Endothelial cell of umbilical vein (primary cell): ENCODE data around the gene RDH14. TPM values are rescaled to one million over a fixed set of nuclear protein-coding genes. Genes with fewer than 3 reads are reported as not detected.

ENCODE experiments used
- BruUV-seq: library from RNA; stranded (reverse); fragments of 400-500 nt; replicated peaks from 2 replicates; lab custom pipeline; 2021; lab: Mats Ljungman, UMichigan
- CTCF ChIA-PET: fragments of 300-600, 350-600 bp; sonication (Branson Sonifier 250); formaldehyde crosslinking; loops from one replicate; lab custom pipeline; 2021; ENCODE audit warnings: antibody characterized with exemption, inconsistent platforms; lab: Charles Lee
- POLR2A ChIA-PET: fragments of 300-600, 350-600 bp; sonication (Branson Sonifier 250); formaldehyde crosslinking; loops from one replicate; lab custom pipeline; 2021; ENCODE audit warnings: antibody characterized with exemption, inconsistent platforms; lab: Charles Lee
- DNase-seq: peaks from one replicate; pipeline ENCODE4 v3.0.0-alpha.2; 2011; ENCODE audit warnings: low read depth, low spot score
- FAIRE-seq: peaks from 2 replicates; lab custom pipeline; 2011; peaks lifted over from hg19 to GRCh38; lab: Jason Lieb, UNC
- H2AFZ ChIP-seq: 2 replicates; pipeline ENCODE4 v1.6.0; 2012; ENCODE audit warnings: low read depth, low read length, control low read depth, inconsistent platforms
- H3K27ac ChIP-seq: 2 replicates; pipeline ENCODE4 v1.5.1; 2011; ENCODE audit warnings: low read depth, mild to moderate bottlenecking, control low read depth, low read length, moderate library complexity; ENCODE audit not compliant: insufficient read depth
- H3K27me3 ChIP-seq, 2 experiments: 2 replicates each; pipeline versions ENCODE4 v1.6.0 to v1.6.1; 2011; ENCODE audit warnings: low read length in 2 of 2, mixed read lengths in 1 of 2; ENCODE audit not compliant: control insufficient read depth in 2 of 2, insufficient read depth in 2 of 2
- H3K36me3 ChIP-seq, 2 experiments: 2 replicates in 1 of 2; 3 replicates in 1 of 2; pipeline ENCODE4 v1.5.1; 2011; ENCODE audit warnings: low read length in 2 of 2, mild to moderate bottlenecking in 1 of 2, moderate library complexity in 1 of 2; ENCODE audit not compliant: control insufficient read depth in 2 of 2, insufficient read depth in 2 of 2; ENCODE audit errors: extremely low read depth in 1 of 2
- H3K4me1 ChIP-seq: 3 replicates; pipeline ENCODE4 v1.5.1; 2011; ENCODE audit warnings: mild to moderate bottlenecking, low read length; ENCODE audit not compliant: control insufficient read depth, insufficient read depth; ENCODE audit errors: extremely low read depth
- H3K4me2 ChIP-seq: 2 replicates; pipeline ENCODE4 v1.6.1; 2011; ENCODE audit warnings: low read length, control low read depth, mixed read lengths; ENCODE audit not compliant: insufficient read depth
- H3K4me3 ChIP-seq, 3 experiments: fragments of 200-600 bp in 1 of 3; sonication (generic), shearing (Covaris generic) in 1 of 3; replicated peaks in 1 of 3; 2 replicates each; pipeline ENCODE4 v1.5.1; 2011 to 2016; ENCODE audit warnings: control low read depth in 3 of 3, low read length in 3 of 3, mild to moderate bottlenecking in 2 of 3, inconsistent platforms in 1 of 3, low read depth in 1 of 3, moderate library complexity in 1 of 3; ENCODE audit not compliant: insufficient read depth in 1 of 3
- H3K79me2 ChIP-seq: 2 replicates; pipeline ENCODE4 v1.6.0; 2012; ENCODE audit warnings: low read length, inconsistent platforms; ENCODE audit not compliant: control insufficient read depth, insufficient read depth
- H3K9ac ChIP-seq: replicated peaks from 2 replicates; pipeline ENCODE3; 2011; ENCODE audit warnings: low read length, control low read depth; ENCODE audit not compliant: insufficient read depth; ENCODE audit errors: extremely low read depth
- H3K9me1 ChIP-seq: replicated peaks from 3 replicates; pipeline ENCODE4 v1.6.0; 2011; ENCODE audit warnings: mild to moderate bottlenecking, low read length; ENCODE audit not compliant: control insufficient read depth, insufficient read depth; ENCODE audit errors: extremely low read depth
- H3K9me3 ChIP-seq: replicated peaks from 2 replicates; pipeline ENCODE4 v1.5.1; 2012; ENCODE audit warnings: low read length, inconsistent platforms; ENCODE audit not compliant: control insufficient read depth, insufficient read depth
- H4K20me1 ChIP-seq: replicated peaks from 2 replicates; pipeline ENCODE3; 2011; ENCODE audit warnings: mild to moderate bottlenecking, low read length; ENCODE audit not compliant: control insufficient read depth, insufficient read depth; ENCODE audit errors: extremely low read depth
- CTCF ChIP-seq, 2 donors: IDR thresholded peaks; 1 replicate in 1 of 2; 2 replicates in 1 of 2; pipeline ENCODE4 v1.5.1; 2011; ENCODE audit warnings: low read length in 2 of 2, mild to moderate bottlenecking in 2 of 2, moderate library complexity in 2 of 2, control low read depth in 1 of 2, inconsistent platforms in 1 of 2, low read depth in 1 of 2; ENCODE audit not compliant: insufficient read depth in 1 of 2; ENCODE audit errors: extremely low read depth in 1 of 2
- EZH2 ChIP-seq: IDR thresholded peaks from 2 replicates; pipeline ENCODE4 v1.6.1; 2012; ENCODE audit warnings: borderline replicate concordance, low read depth, mild to moderate bottlenecking, moderate library complexity, low read length, inconsistent platforms; ENCODE audit not compliant: severe bottlenecking
- FOS ChIP-seq: IDR thresholded peaks from 2 replicates; pipeline ENCODE4 v1.6.1; 2011; ENCODE audit warnings: mild to moderate bottlenecking, low read length, moderate library complexity, borderline replicate concordance; ENCODE audit not compliant: insufficient read depth
- GATA2 ChIP-seq: IDR thresholded peaks from 2 replicates; pipeline ENCODE4 v1.7.0; 2011; ENCODE audit warnings: low read depth, mild to moderate bottlenecking, moderate library complexity, mixed read lengths, low read length; ENCODE audit not compliant: insufficient read length, insufficient read depth
- JUN ChIP-seq: IDR thresholded peaks from 2 replicates; pipeline ENCODE4 v1.6.1; 2011; ENCODE audit warnings: borderline replicate concordance, low read depth; ENCODE audit not compliant: insufficient read length, insufficient read depth
- MYC ChIP-seq: IDR thresholded peaks from one replicate; pipeline ENCODE4 v1.6.1; 2011; ENCODE audit warnings: mild to moderate bottlenecking, low read depth, low read length
- POLR2A ChIP-seq: IDR thresholded peaks from 2 replicates; pipeline ENCODE4 v1.6.1; 2012; ENCODE audit warnings: low read depth, mild to moderate bottlenecking, control low read depth, low read length
- POLR2AphosphoS5 ChIP-seq: IDR thresholded peaks from 2 replicates; pipeline ENCODE4 v1.6.1; 2012; ENCODE audit warnings: low read depth, mild to moderate bottlenecking, control low read depth, low read length, moderate library complexity; ENCODE audit not compliant: insufficient read depth
- dilution Hi-C: fragments of 300-500 bp; cut with MboI; formaldehyde crosslinking; loops from one replicate; pipeline ENCODE4 v1.15.0; 2019; ENCODE audit warnings: low sequenced_read_pairs; ENCODE audit not compliant: extremely low pct_ligation_motif_present
- intact Hi-C: fragments of 100-400 bp; cut with micrococcal nuclease; formaldehyde crosslinking; loops from one replicate; pipeline ENCODE4 v1.10.0; 2022
- polyA plus RNA-seq, 4 experiments: library from polyadenylated mRNA; depleted of rRNA in 3 of 4; stranded (reverse) in 3 of 4; unstranded in 1 of 4; fragments of >200 nt; gene quantifications; 2 replicates each; pipeline versions ENCODE4 v1.2.1 to v1.2.3, GENCODE V29; 2011 to 2012; ENCODE audit warnings: missing spikeins in 1 of 4
- total RNA-seq: library from RNA; stranded (reverse); gene quantifications from 2 replicates; pipeline ENCODE4 v1.2.3, GENCODE V29; 2021

The RDH14 gene
- total and polyA plus RNA-seq, 2 donors (not counting 3 experiments of a cell fraction or from before 2014, with no cell fraction given), result 8.8 to 12.4 TPM

- DNase-seq (no peak), FAIRE-seq (no peak)
- no peaks in the 10 kb centered on the region for H3K79me2 ChIP-seq
- intact Hi-C loops, result no loop called here
- no peaks in the 10 kb centered on the region for H4K20me1 ChIP-seq
- H3K4me3 ChIP-seq, result no peak overlapping the region
- H2AFZ ChIP-seq, result no peak overlapping the region
- H3K4me1 ChIP-seq, result peaks cover 10% of the 10 kb centered on the region
- ChIA-PET CTCF (no interaction called here), POLR2A (no interaction called here)
- BruUV-seq, result no TSS peak
- no peaks in the 10 kb centered on the region for H3K9me3 ChIP-seq
- no peaks in the 10 kb centered on the region for H3K27me3 ChIP-seq
- no peaks in the 10 kb centered on the region for H3K9me1 ChIP-seq
- H3K9ac ChIP-seq, result no peak overlapping the region
- no peaks in the 10 kb centered on the region for H3K36me3 ChIP-seq
- dilution Hi-C loops, result no loop called here
- no peak overlapping the region for H3K27ac ChIP-seq
- TF ChIP-seq GATA2 (no peak), EZH2 (no peak), JUN (no peak), CTCF (IDR thresholded peaks at IDR 0.05; ENCODE audit: extremely low read depth in 1 of 2, insufficient read depth in 1 of 2, low read depth in 1 of 2, low read length in 2 of 2) (no peak), POLR2AphosphoS5 (no peak), POLR2A (no peak), MYC (no peak), FOS (no peak)
- H3K4me2 ChIP-seq, result no peak overlapping the region
These were observed 37.2 kb upstream of the RDH14 start for GRCh38 chr2:18597618-18598017.
